ENCODE results near the gene ASPHD2. TPM values are rescaled to one million over a fixed set of nuclear protein-coding genes. Genes with fewer than 3 reads are reported as not detected.

Gene ASPHD2
- polyA plus RNA-seq, 1 donor from 2014 or later: 18.7 TPM

- Histone ChIP-seq H3F3A (ENCODE audit: insufficient read depth, low read length, poor library complexity, severe bottlenecking) (no peaks in the 10 kb centered on the region), H4K20me1 (ENCODE audit: insufficient read depth) (no peaks in the 10 kb centered on the region), H3K9ac (ENCODE audit: low read length) (no peak overlapping the region), H3K27me3 (ENCODE audit: insufficient read depth, low read depth, low read length) (no peaks in the 10 kb centered on the region), H2AFZ (ENCODE audit: low read depth, low read length) (no peak overlapping the region), H3K27ac (ENCODE audit: low read length) (no peak overlapping the region), H3K4me2 (ENCODE audit: low read length) (no peak overlapping the region), H3K9me3 (ENCODE audit: low read length) (no peaks in the 10 kb centered on the region), H3K79me2 (replicated peaks; ENCODE audit: insufficient read depth, low read length) (no peaks in the 10 kb centered on the region), H3K9me2 (ENCODE audit: insufficient read depth, low read length) (no peaks in the 10 kb centered on the region), H3K4me3 (ENCODE audit: low read length) (no peak overlapping the region), H3K36me3 (ENCODE audit: insufficient read depth, low read length) (no peaks in the 10 kb centered on the region)
- TF ChIP-seq CTCF (IDR thresholded peaks at IDR 0.05; ENCODE audit: poor library complexity, severe bottlenecking) (no peak), REST (IDR thresholded peaks at IDR 0.05; ENCODE audit: borderline replicate concordance) (no peak), POLR2AphosphoS5 (IDR thresholded peaks at IDR 0.05) (no peak), RAD21 (conservative IDR thresholded peaks at IDR 0.05) (no peak), EZH2 (IDR thresholded peaks at IDR 0.05; ENCODE audit: borderline replicate concordance, insufficient read depth, low read length, poor library complexity, severe bottlenecking) (no peak), SMC3 (conservative IDR thresholded peaks at IDR 0.05; ENCODE audit: poor library complexity) (no peak), EP300 (conservative IDR thresholded peaks at IDR 0.05; ENCODE audit: poor library complexity, severe bottlenecking) (no peak), MXI1 (conservative IDR thresholded peaks at IDR 0.05; ENCODE audit: poor library complexity, severe bottlenecking) (no peak), TAF1 (IDR thresholded peaks at IDR 0.05; ENCODE audit: low read depth) (no peak)
Measured at GRCh38 chr22:26446808-26447515, 17.9 kb downstream of the ASPHD2 start.

GRCh38 chr22:26447584-26448329, 18.7 kb downstream of the ASPHD2 start:
- H3F3A ChIP-seq (ENCODE audit: insufficient read depth, low read length, poor library complexity, severe bottlenecking): no peaks in the 10 kb centered on the region
- no peaks in the 10 kb centered on the region for H3K36me3 ChIP-seq (ENCODE audit: insufficient read depth, low read length)
- no peaks in the 10 kb centered on the region for H4K20me1 ChIP-seq (ENCODE audit: insufficient read depth)
- no peak overlapping the region for H3K9ac ChIP-seq (ENCODE audit: low read length)
- no peak overlapping the region for H3K4me3 ChIP-seq (ENCODE audit: low read length)
- no peak overlapping the region for H3K4me2 ChIP-seq (ENCODE audit: low read length)
- no peak overlapping the region for H3K27ac ChIP-seq (ENCODE audit: low read length)
- H2AFZ ChIP-seq (ENCODE audit: low read depth, low read length): no peak overlapping the region
- H3K79me2 ChIP-seq (replicated peaks; ENCODE audit: insufficient read depth, low read length): no peaks in the 10 kb centered on the region
- no peaks in the 10 kb centered on the region for H3K9me2 ChIP-seq (ENCODE audit: insufficient read depth, low read length)
- H3K27me3 ChIP-seq (ENCODE audit: insufficient read depth, low read depth, low read length): no peaks in the 10 kb centered on the region
- TF ChIP-seq EP300 (conservative IDR thresholded peaks at IDR 0.05; ENCODE audit: poor library complexity, severe bottlenecking) (no peak), CTCF (IDR thresholded peaks at IDR 0.05; ENCODE audit: poor library complexity, severe bottlenecking) (no peak), SMC3 (conservative IDR thresholded peaks at IDR 0.05; ENCODE audit: poor library complexity) (no peak), POLR2AphosphoS5 (IDR thresholded peaks at IDR 0.05) (no peak), MXI1 (conservative IDR thresholded peaks at IDR 0.05; ENCODE audit: poor library complexity, severe bottlenecking) (no peak), TAF1 (IDR thresholded peaks at IDR 0.05; ENCODE audit: low read depth) (no peak)
- no peaks in the 10 kb centered on the region for H3K9me3 ChIP-seq (ENCODE audit: low read length)

Measured in neural cell (in vitro differentiated cells).